NCI-H1092 treated with DMSO at 0.1 percent for 48 hours (cell line): Measurements from ENCODE around the gene OR1L4.

Source experiments
- DNase-seq: peaks from one replicate; lab custom pipeline; 2025; lab: John Stamatoyannopoulos, UW

Gene OR1L4

GRCh38 chr9:122723690-122724089, at the start of gene OR1L4:
OR1L4 (plus strand) TSS chr9:122723990; CDS start chr9:122723990, 0 bp downstream.
- DNase-seq: no peak

- DNase-seq: no peak
Observed at GRCh38 chr9:122684851-122685250, 38.9 kb upstream of the OR1L4 start.

GRCh38 chr9:122695696-122696095, 28.1 kb upstream of the OR1L4 start:
- DNase-seq: no peak

- no peak for DNase-seq
Observed at GRCh38 chr9:122718038-122718437, 5.8 kb upstream of the OR1L4 start.

GRCh38 chr9:122719218-122719617, 4.6 kb upstream of the OR1L4 start:
- DNase-seq: no peak

GRCh38 chr9:122742003-122742402, 18.2 kb downstream of the OR1L4 start, which contains the start of gene OR1L6:
OR1L6 (plus strand) TSS chr9:122742303; CDS start chr9:122749848, 7,545 bp downstream.
- no peak for DNase-seq

GRCh38 chr9:122754825-122755224, 31.0 kb downstream of the OR1L4 start:
- DNase-seq: no peak

GRCh38 chr9:122767817-122768216, 44.0 kb downstream of the OR1L4 start:
- no peak for DNase-seq
